ENCODE measurements around the gene INMT.

- TF ChIP-seq CTCF (IDR thresholded peaks at IDR 0.05; ENCODE audit: low read length) (no peak), EZH2 (IDR thresholded peaks at IDR 0.05; ENCODE audit: borderline replicate concordance, low read length) (no peak)
Observed at GRCh38 chr7:30754315-30754877, 2.5 kb downstream of the INMT start.

All from OCI-LY1 (cell line).